Ectodermal cell (in vitro differentiated cells): Measurements from ENCODE around the gene SEMA5A.

Source experiments
- H3K27ac ChIP-seq: 2 replicates; pipeline ENCODE4 v1.7.0; 2013; ENCODE audit warnings: mild to moderate bottlenecking, low read depth, low read length; ENCODE audit not compliant: insufficient read depth, poor library complexity, severe bottlenecking
- H3K27me3 ChIP-seq: 2 replicates; pipeline ENCODE4 v1.7.0; 2013; ENCODE audit warnings: mild to moderate bottlenecking, low read length; ENCODE audit not compliant: insufficient read depth, control insufficient read depth, poor library complexity, severe bottlenecking
- H3K36me3 ChIP-seq: one replicate; pipeline ENCODE4 v1.7.0; 2013; ENCODE audit warnings: low read length; ENCODE audit not compliant: control insufficient read depth, insufficient read depth
- H3K4me1 ChIP-seq: one replicate; pipeline ENCODE4 v1.7.0; 2013; ENCODE audit warnings: low read length; ENCODE audit not compliant: control insufficient read depth, insufficient read depth
- H3K4me3 ChIP-seq: 2 replicates; pipeline ENCODE4 v1.7.0; 2013; ENCODE audit warnings: low read depth, low read length, control low read depth; ENCODE audit not compliant: insufficient read depth
- H3K9me3 ChIP-seq: 2 replicates; pipeline ENCODE4 v1.7.0; 2013; ENCODE audit warnings: mild to moderate bottlenecking, low read length, moderate library complexity; ENCODE audit not compliant: control insufficient read depth
- WGBS, 2 experiments: methylation state at CpG; one replicate each; pipeline ENCODE4 v1.1.7; 2013; ENCODE audit warnings: missing lambda C conversion rate in 2 of 2; 5-methylcytosine and 5-hydroxymethylcytosine counted together

Gene SEMA5A

DNA sequence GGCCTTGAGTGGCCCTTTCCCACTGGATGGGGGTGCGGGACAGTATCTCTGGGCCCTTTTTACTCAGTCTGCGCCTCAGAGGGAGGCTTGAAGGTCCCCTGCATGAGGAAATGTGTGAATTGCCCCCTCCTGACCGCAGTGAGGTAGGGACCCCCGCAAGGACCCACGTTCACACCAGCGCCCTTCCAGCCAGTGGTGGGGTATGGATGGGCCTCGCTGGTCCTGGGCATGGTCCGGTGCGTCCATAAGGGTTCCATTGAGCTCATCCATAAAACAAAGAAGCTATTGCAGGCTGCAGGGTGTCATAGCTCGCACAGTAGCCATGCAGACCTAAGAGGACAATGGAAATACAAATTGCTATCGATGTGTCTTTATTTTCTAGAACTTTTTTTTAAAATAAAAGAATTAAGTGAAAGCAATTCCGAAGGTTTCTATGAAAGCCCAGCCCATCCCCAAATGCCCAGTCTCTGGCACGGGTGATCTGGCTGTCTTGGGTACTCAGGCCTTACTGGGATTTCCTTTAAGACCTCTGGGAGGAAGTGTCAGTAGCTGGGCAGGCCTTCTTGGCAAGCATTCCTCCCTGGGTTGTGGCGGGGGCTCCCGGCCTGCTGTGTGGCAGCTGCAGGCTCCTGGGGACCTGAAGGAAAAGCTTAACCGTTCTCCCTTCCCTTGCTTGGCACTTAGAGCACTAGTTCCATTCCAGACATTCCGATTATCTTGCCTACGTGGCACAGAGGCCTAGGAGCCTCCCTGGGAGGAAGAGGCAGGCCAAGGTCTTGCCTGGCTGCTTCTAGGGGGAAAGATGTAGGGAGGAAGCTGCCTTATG is 1.5 kb upstream of the SEMA5A start:
- Histone ChIP-seq H3K4me3 (peak overlapping the region; percentile 59), H3K4me1 (peaks cover 9% of the 10 kb centered on the region), H3K27me3 (peaks cover 9% of the 10 kb centered on the region), H3K27ac (no peak overlapping the region), H3K36me3 (no peaks in the 10 kb centered on the region), H3K9me3 (no peaks in the 10 kb centered on the region)
- WGBS, 2 experiments: 53 to 54% methylated on average over 18 of the region's 18 CpGs

DNA sequence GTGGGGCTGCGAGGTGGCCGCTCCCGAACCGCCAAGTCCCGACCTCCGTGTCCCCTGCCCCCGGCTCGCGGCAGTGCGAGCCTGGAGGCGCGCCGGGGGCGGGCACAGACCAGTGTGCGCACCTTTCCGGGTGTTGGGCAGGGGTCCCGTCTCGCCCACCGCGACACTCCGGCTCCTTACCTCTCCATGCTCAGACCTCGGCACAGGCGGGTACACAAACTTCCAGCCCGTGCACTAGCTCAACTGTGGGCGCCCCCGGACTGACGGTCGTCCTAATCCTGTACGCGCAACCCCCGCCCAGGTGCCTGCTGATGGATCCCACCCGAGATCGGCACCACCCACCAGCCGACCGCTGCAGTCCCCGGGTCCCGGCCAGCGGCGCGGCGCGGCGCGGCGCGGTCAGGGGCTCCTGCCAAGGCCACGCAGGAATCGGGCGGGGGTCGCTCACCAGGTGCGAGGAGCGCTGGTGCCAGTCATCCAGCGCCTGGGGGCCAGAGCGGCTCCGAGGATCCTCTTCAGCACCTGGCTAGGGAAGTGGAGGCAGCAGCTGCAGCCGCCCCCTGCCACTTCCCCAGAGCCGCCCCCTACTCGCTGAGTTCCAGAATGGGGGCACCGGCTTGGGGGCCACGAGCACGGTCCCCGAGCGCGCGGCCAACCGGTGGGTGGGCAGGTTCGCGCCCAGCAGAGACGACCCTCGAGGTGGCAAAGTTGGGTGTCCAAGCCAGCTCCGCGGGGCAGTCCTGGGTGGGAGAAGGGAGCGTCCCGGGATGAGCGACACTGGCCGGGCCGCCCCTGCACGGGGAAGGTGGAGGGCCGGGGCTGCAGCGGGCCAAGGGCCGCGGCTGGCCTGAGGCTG is 511 bp downstream of the SEMA5A start:
- no peaks in the 10 kb centered on the region for H3K36me3 ChIP-seq
- H3K4me3 ChIP-seq: peak overlapping the region; percentile 59
- H3K4me1 ChIP-seq: peaks cover 9% of the 10 kb centered on the region
- 0% methylated on average over 82 of the region's 82 CpGs for WGBS, 2 experiments
- H3K27me3 ChIP-seq: peaks cover 9% of the 10 kb centered on the region
- H3K27ac ChIP-seq: no peak overlapping the region
- no peaks in the 10 kb centered on the region for H3K9me3 ChIP-seq

DNA sequence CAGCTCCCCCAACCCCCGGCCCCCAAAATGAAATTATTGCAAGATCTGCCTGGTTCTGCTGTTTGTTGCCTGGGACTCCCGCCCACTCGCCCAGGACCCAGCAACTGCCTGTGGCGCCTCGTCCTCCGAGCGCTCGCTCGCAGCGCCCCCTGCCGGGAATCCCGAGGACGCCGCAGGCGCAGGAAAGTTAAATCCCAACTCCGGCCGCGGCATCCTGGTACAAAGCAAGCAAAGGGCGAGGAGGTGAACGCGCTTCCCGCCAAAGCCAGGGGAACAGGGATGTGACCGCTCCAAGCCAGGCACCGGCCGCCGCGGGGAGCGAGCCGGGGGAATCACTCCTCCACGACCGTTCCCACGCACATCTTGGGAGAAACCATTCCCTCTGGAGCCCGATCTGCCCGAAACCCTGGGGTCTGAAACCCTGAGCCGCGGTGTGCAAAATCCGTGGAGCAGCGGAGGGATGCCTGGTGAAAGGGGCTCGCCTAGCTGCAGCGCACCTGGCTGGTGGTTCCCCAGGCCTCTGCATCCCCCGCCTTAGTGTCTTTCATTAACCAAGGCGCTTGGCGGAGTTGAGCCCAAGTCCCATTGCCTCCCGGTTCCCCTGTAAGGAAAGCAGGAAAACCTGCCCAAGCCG is 1.3 kb downstream of the SEMA5A start:
- 0% methylated on average over 45 of the region's 45 CpGs for WGBS, 2 experiments
- no peaks in the 10 kb centered on the region for H3K9me3 ChIP-seq

DNA sequence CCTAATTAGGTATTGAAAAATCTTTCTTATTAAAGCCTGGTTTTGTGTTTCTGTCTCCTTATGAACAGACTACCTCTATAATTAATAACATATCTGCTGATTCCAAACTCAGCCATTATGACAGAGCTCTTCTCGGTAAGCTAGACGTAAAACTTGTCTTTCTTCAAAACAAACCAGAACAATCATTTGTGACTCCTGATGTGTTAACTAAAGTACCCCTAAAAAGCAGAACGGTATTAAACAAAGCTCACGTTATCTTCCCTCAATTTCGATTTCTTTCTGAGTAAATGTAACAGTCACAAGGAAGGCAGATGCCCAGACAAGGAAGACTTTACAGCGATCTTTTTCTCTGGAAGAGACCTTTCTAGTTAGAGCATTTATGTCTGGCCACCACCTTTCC is 1.8 kb downstream of the SEMA5A start:
- 41 to 43% methylated on average over 6 of the region's 6 CpGs for WGBS, 2 experiments
- H3K27me3 ChIP-seq: peaks cover 9% of the 10 kb centered on the region
- peak overlapping the region; percentile 59 for H3K4me3 ChIP-seq
- H3K4me1 ChIP-seq: peaks cover 9% of the 10 kb centered on the region
- H3K9me3 ChIP-seq: no peaks in the 10 kb centered on the region
- no peaks in the 10 kb centered on the region for H3K36me3 ChIP-seq
- no peak overlapping the region for H3K27ac ChIP-seq

More for the DNA sequence above, 1.3 kb downstream of the SEMA5A start:
- H3K36me3 ChIP-seq: no peaks in the 10 kb centered on the region
- peaks cover 9% of the 10 kb centered on the region for H3K27me3 ChIP-seq
- peaks cover 9% of the 10 kb centered on the region for H3K4me1 ChIP-seq
- H3K27ac ChIP-seq: no peak overlapping the region
- peak overlapping the region; percentile 59 for H3K4me3 ChIP-seq

DNA sequence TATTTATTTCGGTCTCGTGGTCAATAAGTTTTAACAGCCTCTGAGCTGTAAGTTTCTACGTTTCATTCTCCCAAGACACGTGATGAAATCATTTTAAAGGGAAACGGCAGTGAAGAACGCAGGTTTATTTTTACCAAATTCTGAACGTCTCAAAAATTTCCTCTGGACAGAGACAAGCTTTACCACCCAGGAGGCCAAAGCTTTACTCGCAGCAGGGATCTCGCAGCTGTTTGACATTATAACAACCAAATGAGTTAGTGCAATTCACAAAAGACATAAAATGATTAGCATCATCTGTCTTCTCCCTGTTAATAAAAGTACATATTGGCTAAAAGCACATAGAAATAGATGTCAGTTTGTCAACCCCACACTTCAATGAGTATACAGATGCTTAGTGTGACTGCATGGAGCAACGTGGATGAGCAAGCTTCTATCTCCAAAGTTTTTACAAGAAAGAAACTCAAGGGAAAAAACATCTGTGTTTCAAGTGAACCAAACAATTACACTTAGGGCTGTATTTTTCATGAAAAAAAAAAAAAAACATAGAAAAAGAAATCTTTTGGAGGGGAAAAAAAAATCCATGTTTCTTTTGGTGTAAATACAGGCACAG is 2.5 kb downstream of the SEMA5A start:
- peak overlapping the region; percentile 59 for H3K4me3 ChIP-seq
- H3K9me3 ChIP-seq: no peaks in the 10 kb centered on the region
- peaks cover 9% of the 10 kb centered on the region for H3K27me3 ChIP-seq
- 86 to 87% methylated on average over 10 of the region's 10 CpGs for WGBS, 2 experiments
- H3K36me3 ChIP-seq: no peaks in the 10 kb centered on the region
- peaks cover 9% of the 10 kb centered on the region for H3K4me1 ChIP-seq
- no peak overlapping the region for H3K27ac ChIP-seq

DNA sequence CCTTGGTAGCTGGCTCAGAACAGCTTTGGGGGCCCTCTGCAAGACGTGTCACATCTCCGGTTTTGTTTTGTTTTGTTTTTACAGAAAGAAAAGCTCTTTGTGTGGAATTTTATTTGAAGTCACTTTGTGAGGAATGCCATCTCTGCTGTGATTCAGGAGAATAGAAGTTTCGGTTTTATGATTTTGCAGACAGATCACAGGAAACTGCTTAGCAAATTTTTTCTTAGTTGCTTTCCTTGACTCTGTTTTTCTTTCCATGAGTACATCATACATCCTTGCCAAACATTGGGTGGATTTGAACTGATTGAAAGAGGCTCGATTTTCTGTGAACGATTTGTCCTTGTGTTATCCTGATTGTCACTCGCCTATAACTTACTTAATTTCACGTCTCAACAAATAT is 5.1 kb downstream of the SEMA5A start:
- Histone ChIP-seq H3K27ac (no peak overlapping the region), H3K4me1 (peaks cover 2% of the 10 kb centered on the region), H3K27me3 (peaks cover 9% of the 10 kb centered on the region), H3K36me3 (no peaks in the 10 kb centered on the region), H3K4me3 (no peak overlapping the region), H3K9me3 (no peaks in the 10 kb centered on the region)
- 66 to 78% methylated on average over 3 to 7 of the region's 7 CpGs for WGBS, 2 experiments

DNA sequence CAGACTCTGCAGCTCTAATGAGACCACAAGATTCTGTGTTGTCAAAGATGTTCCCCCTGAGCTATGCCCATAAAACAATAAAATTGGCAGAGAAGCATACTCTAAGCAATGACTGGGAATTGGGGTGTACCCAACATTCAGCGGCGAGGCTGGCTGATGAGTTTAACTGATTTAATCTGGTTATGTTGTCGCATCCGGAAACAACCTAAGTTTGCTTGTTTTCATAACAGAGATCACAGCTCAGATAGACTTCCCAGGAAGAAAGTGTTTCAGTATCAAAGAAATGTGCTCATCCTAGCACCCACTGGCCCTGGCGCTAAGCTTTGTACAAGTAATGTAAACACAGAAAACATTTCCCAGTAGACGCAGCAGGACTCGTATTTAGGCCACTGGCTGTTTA is 7.4 kb downstream of the SEMA5A start:
- Histone ChIP-seq H3K4me1 (peaks cover 6% of the 10 kb centered on the region), H3K27ac (no peak overlapping the region), H3K36me3 (no peaks in the 10 kb centered on the region), H3K4me3 (no peak overlapping the region), H3K9me3 (no peaks in the 10 kb centered on the region), H3K27me3 (no peaks in the 10 kb centered on the region)
- 81 to 83% methylated on average over 7 of the region's 7 CpGs for WGBS, 2 experiments

DNA sequence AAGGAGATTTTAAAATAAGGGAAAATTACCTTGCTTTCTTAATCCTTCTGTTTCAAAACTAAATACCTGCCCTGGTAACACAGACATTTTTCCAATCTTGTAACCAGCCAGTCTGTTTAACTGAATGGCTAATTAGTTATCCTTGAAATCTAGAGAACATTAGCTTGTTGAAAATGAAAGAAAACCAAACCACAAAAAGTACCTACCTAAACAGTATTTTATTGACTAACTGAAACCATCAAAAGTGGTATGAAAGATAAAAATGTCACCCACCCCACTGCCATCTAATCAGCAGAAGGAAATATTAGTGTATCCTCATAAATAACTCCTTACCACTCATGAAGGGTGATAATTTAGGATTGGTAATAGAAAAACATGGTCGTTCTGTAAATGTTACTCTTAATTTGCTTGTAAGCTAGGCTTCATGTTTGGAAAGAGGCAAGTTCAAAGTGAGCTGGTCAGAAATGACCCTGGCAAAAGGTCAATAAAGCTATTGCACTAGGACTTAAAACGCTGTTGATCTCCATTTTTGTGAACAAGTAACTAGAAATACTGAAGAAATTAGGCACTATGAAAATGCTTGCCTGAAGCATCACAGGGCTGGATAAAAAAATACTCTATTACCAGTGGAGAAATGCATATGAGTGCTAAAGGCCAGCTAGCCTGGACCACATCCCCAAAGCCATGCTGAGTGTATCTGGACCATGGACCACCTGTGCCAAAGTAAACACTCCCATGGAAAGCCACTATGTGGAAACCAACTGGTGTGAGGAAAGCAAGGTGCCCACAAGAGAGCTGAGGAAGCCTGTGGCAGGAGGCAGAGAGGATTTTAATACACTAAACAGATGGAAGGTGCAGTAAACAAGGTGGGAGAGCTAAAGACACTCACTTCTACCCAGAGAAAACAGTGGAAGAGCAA is 8.4 kb downstream of the SEMA5A start:
- no peak overlapping the region for H3K4me3 ChIP-seq
- H3K36me3 ChIP-seq: no peaks in the 10 kb centered on the region
- WGBS, 2 experiments: 90 to 96% methylated on average over 2 of the region's 2 CpGs

DNA sequence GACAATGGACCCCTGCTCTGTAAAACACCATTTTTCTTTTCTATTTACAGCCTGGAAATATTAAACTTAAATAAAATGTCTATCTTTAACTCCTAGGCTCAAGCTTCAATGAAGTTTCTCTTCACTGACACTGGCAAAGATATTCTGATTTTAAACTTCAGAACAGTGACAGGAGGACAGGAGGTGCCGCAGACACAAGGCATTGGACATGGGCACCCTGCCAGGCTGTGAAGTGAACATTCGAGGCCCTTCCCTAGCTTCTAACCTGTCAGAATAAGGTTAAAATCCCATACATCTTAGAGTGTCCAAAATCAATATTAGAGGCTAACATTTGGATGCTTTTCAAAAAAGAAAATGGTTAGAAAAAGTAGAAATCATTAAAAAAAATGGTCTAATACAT is 9.2 kb downstream of the SEMA5A start:
- Histone ChIP-seq H3K27me3 (no peaks in the 10 kb centered on the region), H3K36me3 (no peaks in the 10 kb centered on the region), H3K4me3 (no peak overlapping the region), H3K9me3 (no peaks in the 10 kb centered on the region), H3K4me1 (peaks cover 13% of the 10 kb centered on the region), H3K27ac (no peak overlapping the region)
- WGBS, 2 experiments: 92 to 93% methylated on average over 2 of the region's 2 CpGs

More for the DNA sequence above, 8.4 kb downstream of the SEMA5A start:
- no peak overlapping the region for H3K27ac ChIP-seq
- H3K27me3 ChIP-seq: no peaks in the 10 kb centered on the region
- H3K4me1 ChIP-seq: peaks cover 13% of the 10 kb centered on the region
- H3K9me3 ChIP-seq: no peaks in the 10 kb centered on the region
